ENCODE results near the gene MBOAT7. TPM values are rescaled to one million over a fixed set of nuclear protein-coding genes. Genes with fewer than 3 reads are reported as not detected.

MBOAT7 gene
- total RNA-seq, 1 experiment from 2014 or later: 100 TPM

DNA sequence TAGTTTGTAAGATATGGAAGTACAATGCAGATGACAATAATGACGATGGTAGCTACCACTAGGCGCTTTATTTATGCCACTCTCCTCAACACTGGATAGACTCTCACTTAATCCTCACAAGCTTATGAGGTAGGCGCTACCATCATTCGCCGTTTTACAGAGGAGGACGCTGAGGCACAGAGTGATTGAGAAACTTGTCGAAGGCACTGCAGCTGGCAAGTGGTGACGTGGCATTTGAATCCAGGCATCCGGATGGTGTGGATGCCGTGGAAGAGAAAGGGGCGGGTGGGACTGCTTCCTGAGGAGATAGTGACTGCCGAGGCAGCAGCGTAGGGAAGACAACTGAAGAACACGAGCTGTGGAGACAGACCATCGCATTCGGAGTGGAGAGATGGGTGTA is 10.0 kb upstream of the MBOAT7 start:
- peak overlapping the region; percentile 56 to 89 (median 82); a peak in 6 of 7 replicates for H3K27ac Mint-ChIP-seq
- H2BK120ac ChIP-seq (ENCODE audit: low read depth, low read length, poor library complexity, severe bottlenecking): no peak overlapping the region
- no peak overlapping the region for H4K8ac ChIP-seq (replicated peaks; ENCODE audit: insufficient read length, low read depth, low read length)
- peaks cover 6% of the 10 kb centered on the region for H3K79me1 ChIP-seq (ENCODE audit: insufficient read depth, low read depth, low read length, poor library complexity, severe bottlenecking)
- no peak overlapping the region for H2BK20ac ChIP-seq (ENCODE audit: low read depth, low read length, poor library complexity, severe bottlenecking)
- no peak overlapping the region for H4K5ac ChIP-seq (ENCODE audit: insufficient read length, low read depth, low read length)
- H3K27me3 ChIP-seq (ENCODE audit: insufficient read depth, low read length): no peaks in the 10 kb centered on the region
- H3K4me2 ChIP-seq (ENCODE audit: insufficient read depth, insufficient read length, low read length): no peak overlapping the region
- H3K23ac ChIP-seq (ENCODE audit: insufficient read length, low read depth, low read length): no peak overlapping the region
- H3K9me3 Mint-ChIP-seq: no peaks in the 10 kb centered on the region
- H3K36me3 Mint-ChIP-seq (ENCODE audit: insufficient read depth in 1 of 3, low read depth in 3 of 3): peaks cover 47 to 59% (median 56%) of the 10 kb centered on the region in 3 experiments
- no peak overlapping the region for H2AK5ac ChIP-seq (ENCODE audit: insufficient read length, low read length)
- WGBS (ENCODE audit: extremely low coverage, insufficient read length, low lambda C conversion rate): no CpG with 5 or more reads among the region's 16 CpGs
- no peaks in the 10 kb centered on the region for H3K9me3 ChIP-seq (ENCODE audit: control insufficient read depth, low read depth, low read length)
- no peak overlapping the region for H3K56ac ChIP-seq (ENCODE audit: insufficient read length, low read depth, low read length)
- H3K27me3 Mint-ChIP-seq (ENCODE audit: low read depth): no peaks in the 10 kb centered on the region; the same call in 1 of the 2 replicates
- H3T11ph ChIP-seq (ENCODE audit: low read length): no peak overlapping the region
- H4K91ac ChIP-seq (ENCODE audit: insufficient read length, low read depth, low read length): no peak overlapping the region
- H3K9ac ChIP-seq (ENCODE audit: extremely low read depth, insufficient read length, low read length): no peak overlapping the region
- H2BK15ac ChIP-seq (ENCODE audit: low read depth, low read length): no peak overlapping the region
- no peaks in the 10 kb centered on the region for H4K20me1 ChIP-seq (ENCODE audit: control insufficient read depth, insufficient read depth, insufficient read length)
- no peak for DNase-seq
- no peak overlapping the region for H2BK5ac ChIP-seq (ENCODE audit: insufficient read length, low read length)
- H2BK12ac ChIP-seq (ENCODE audit: insufficient read length, low read depth, low read length): no peak overlapping the region
- H3K14ac ChIP-seq (ENCODE audit: insufficient read depth, low read length): no peak overlapping the region
- H3K23me2 ChIP-seq (ENCODE audit: insufficient read length, low read depth, low read length, poor library complexity, severe bottlenecking): peaks cover 7% of the 10 kb centered on the region
- no peak overlapping the region for H2AFZ ChIP-seq (ENCODE audit: low read length)
- TF ChIP-seq, protein P1, sequence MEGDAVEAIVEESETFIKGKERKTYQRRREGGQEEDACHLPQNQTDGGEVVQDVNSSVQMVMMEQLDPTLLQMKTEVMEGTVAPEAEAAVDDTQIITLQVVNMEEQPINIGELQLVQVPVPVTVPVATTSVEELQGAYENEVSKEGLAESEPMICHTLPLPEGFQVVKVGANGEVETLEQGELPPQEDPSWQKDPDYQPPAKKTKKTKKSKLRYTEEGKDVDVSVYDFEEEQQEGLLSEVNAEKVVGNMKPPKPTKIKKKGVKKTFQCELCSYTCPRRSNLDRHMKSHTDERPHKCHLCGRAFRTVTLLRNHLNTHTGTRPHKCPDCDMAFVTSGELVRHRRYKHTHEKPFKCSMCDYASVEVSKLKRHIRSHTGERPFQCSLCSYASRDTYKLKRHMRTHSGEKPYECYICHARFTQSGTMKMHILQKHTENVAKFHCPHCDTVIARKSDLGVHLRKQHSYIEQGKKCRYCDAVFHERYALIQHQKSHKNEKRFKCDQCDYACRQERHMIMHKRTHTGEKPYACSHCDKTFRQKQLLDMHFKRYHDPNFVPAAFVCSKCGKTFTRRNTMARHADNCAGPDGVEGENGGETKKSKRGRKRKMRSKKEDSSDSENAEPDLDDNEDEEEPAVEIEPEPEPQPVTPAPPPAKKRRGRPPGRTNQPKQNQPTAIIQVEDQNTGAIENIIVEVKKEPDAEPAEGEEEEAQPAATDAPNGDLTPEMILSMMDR (conservative IDR thresholded peaks at IDR 0.05): no peak
- H3K4ac ChIP-seq (ENCODE audit: low read depth, low read length): no peak overlapping the region
- no peak overlapping the region for H3K27ac ChIP-seq (ENCODE audit: insufficient read length, low read depth, low read length)
- peaks cover 34% of the 10 kb centered on the region for H3K79me2 ChIP-seq (ENCODE audit: insufficient read depth, low read length)
- peaks cover 3% of the 10 kb centered on the region for H3K4me1 ChIP-seq (ENCODE audit: insufficient read depth, low read length)
- peaks cover 27 to 37% of the 10 kb centered on the region in 2 experiments for H3K4me1 Mint-ChIP-seq
- peak overlapping the region; percentile 46 to 98 for H3K4me3 Mint-ChIP-seq
- no peak overlapping the region for H3K18ac ChIP-seq (ENCODE audit: insufficient read length, low read depth, low read length)

Measured in H9 (cell line).